Activated CD4-positive, alpha-beta T cell treated with anti-CD3 and anti-CD28 coated beads, Interleukin-2, Interleukin-6, amounts not matched to agents 100 ng/mL and 50 ng/mL, durations not matched to agents 16 hours and 8 hours (primary cell): ENCODE measurements around the gene ASAP3.
A peak's percentile ranks its signal among the peaks of the same experiment; 100 is the strongest.

ENCODE experiments used
- DNase-seq: peaks from one replicate; pipeline ENCODE4 v3.0.0-alpha.2; 2020

Gene ASAP3

GRCh38 chr1:23483321-23484252, at the start of gene ASAP3:
TSS of gene ASAP3 (minus strand) at chr1:23484179. CDS start at chr1:23484133, 46 bp downstream.
- DNase-seq: no peak

- peak; percentile 78 for DNase-seq
Observed at GRCh38 chr1:23533246-23534023, 49.5 kb upstream of the ASAP3 start.

GRCh38 chr1:23531562-23532094, 47.6 kb upstream of the ASAP3 start:
- no peak for DNase-seq

GRCh38 chr1:23530747-23531561, 47.0 kb upstream of the ASAP3 start, which contains the start of gene E2F2:
TSS of gene E2F2 (minus strand) at chr1:23531233. CDS start at chr1:23530793, 440 bp downstream.
- peak; percentile 86 for DNase-seq

- peak; percentile 48 for DNase-seq
Observed at GRCh38 chr1:23530087-23530746, 46.2 kb upstream of the ASAP3 start.

GRCh38 chr1:23529146-23530086, 45.4 kb upstream of the ASAP3 start:
- DNase-seq: no peak

- peak; percentile 87 for DNase-seq
Observed at GRCh38 chr1:23528250-23528978, 44.4 kb upstream of the ASAP3 start.

- no peak for DNase-seq
Observed at GRCh38 chr1:23527900-23528249, 43.9 kb upstream of the ASAP3 start.

- DNase-seq: no peak
Observed at GRCh38 chr1:23527366-23527765, 43.4 kb upstream of the ASAP3 start.

- no peak for DNase-seq
Observed at GRCh38 chr1:23526329-23527041, 42.5 kb upstream of the ASAP3 start.

GRCh38 chr1:23525558-23526250, 41.7 kb upstream of the ASAP3 start:
- peak; percentile 38 for DNase-seq

GRCh38 chr1:23524716-23525401, 40.9 kb upstream of the ASAP3 start:
- DNase-seq: peak; percentile 42

- DNase-seq: no peak
Observed at GRCh38 chr1:23524163-23524562, 40.2 kb upstream of the ASAP3 start.

- peak; percentile 68 for DNase-seq
Observed at GRCh38 chr1:23522244-23522982, 38.4 kb upstream of the ASAP3 start.

- no peak for DNase-seq
Observed at GRCh38 chr1:23521588-23521987, 37.6 kb upstream of the ASAP3 start.

- no peak for DNase-seq
Observed at GRCh38 chr1:23517581-23517980, 33.6 kb upstream of the ASAP3 start.

GRCh38 chr1:23515905-23516304, 31.9 kb upstream of the ASAP3 start:
- no peak for DNase-seq
